Bronchial epithelial cell (primary cell): ENCODE results near the gene CHN2. TPM values are rescaled to one million over a fixed set of nuclear protein-coding genes. Genes with fewer than 3 reads are reported as not detected.

ENCODE experiments used
- DNase-seq: peaks from one replicate; pipeline ENCODE4 v3.0.0-alpha.2; 2010; ENCODE audit warnings: low read depth
- FAIRE-seq: peaks from 2 replicates; lab custom pipeline; 2011; peaks lifted over from hg19 to GRCh38; lab: Jason Lieb, UNC
- H3K27me3 ChIP-seq: 2 replicates; pipeline ENCODE4 v1.5.1; 2011; ENCODE audit warnings: low read length; ENCODE audit not compliant: control insufficient read depth, insufficient read depth
- H3K36me3 ChIP-seq: 2 replicates; pipeline ENCODE4 v1.5.1; 2011; ENCODE audit warnings: low read length; ENCODE audit not compliant: control insufficient read depth, insufficient read depth
- H3K4me3 ChIP-seq: 2 replicates; pipeline ENCODE4 v1.5.1; 2011; ENCODE audit warnings: mild to moderate bottlenecking, low read depth, low read length, control low read depth
- CTCF ChIP-seq: IDR thresholded peaks from 2 replicates; pipeline ENCODE4 v1.5.1; 2011; ENCODE audit warnings: mild to moderate bottlenecking, moderate library complexity, low read length, control low read depth, inconsistent platforms; ENCODE audit not compliant: insufficient read depth, severe bottlenecking
- total RNA-seq: library from RNA; depleted of rRNA; stranded (reverse); fragments of >200 nt; gene quantifications from 2 replicates; pipeline ENCODE4 v1.2.1, GENCODE V29; 2014

Gene CHN2
- total RNA-seq, 1 donor from 2014 or later: 0.53 TPM

- TF ChIP-seq CTCF: no peak
- H3K36me3 ChIP-seq: no peaks in the 10 kb centered on the region
- H3K4me3 ChIP-seq: no peak overlapping the region
- peaks cover 3% of the 10 kb centered on the region for H3K27me3 ChIP-seq
- DNase-seq (no peak), FAIRE-seq (no peak)
Measured at GRCh38 chr7:29161231-29161630, 33.3 kb upstream of the CHN2 start.

GRCh38 chr7:29162577-29162976 is 32.0 kb upstream of the CHN2 start:
- Histone ChIP-seq H3K4me3 (no peak overlapping the region), H3K36me3 (no peaks in the 10 kb centered on the region), H3K27me3 (peaks cover 3% of the 10 kb centered on the region)
- FAIRE-seq (no peak), DNase-seq (no peak)
- TF ChIP-seq CTCF: no peak

- no peak for TF ChIP-seq CTCF
- Histone ChIP-seq H3K36me3 (no peaks in the 10 kb centered on the region), H3K27me3 (peaks cover 3% of the 10 kb centered on the region), H3K4me3 (no peak overlapping the region)
- FAIRE-seq: no peak
- no peak for DNase-seq
Measured at GRCh38 chr7:29163854-29164253, 30.7 kb upstream of the CHN2 start.

GRCh38 chr7:29167721-29168120 is 26.9 kb upstream of the CHN2 start:
- FAIRE-seq (no peak), DNase-seq (no peak)
- Histone ChIP-seq H3K4me3 (no peak overlapping the region), H3K27me3 (peaks cover 2% of the 10 kb centered on the region), H3K36me3 (no peaks in the 10 kb centered on the region)
- no peak for TF ChIP-seq CTCF

- DNase-seq (no peak), FAIRE-seq (no peak)
- TF ChIP-seq CTCF: no peak
- no peaks in the 10 kb centered on the region for H3K36me3 ChIP-seq
- H3K4me3 ChIP-seq: no peak overlapping the region
- H3K27me3 ChIP-seq: peaks cover 2% of the 10 kb centered on the region
Measured at GRCh38 chr7:29170781-29171180, 23.8 kb upstream of the CHN2 start.

GRCh38 chr7:29173458-29173857 is 21.1 kb upstream of the CHN2 start:
- no peak overlapping the region for H3K4me3 ChIP-seq
- no peak for DNase-seq
- no peaks in the 10 kb centered on the region for H3K36me3 ChIP-seq
- no peak for FAIRE-seq
- peaks cover 2% of the 10 kb centered on the region for H3K27me3 ChIP-seq
- TF ChIP-seq CTCF: no peak
